Endodermal cell (in vitro differentiated cells): ENCODE data around the gene PRPF18. TPM values are rescaled to one million over a fixed set of nuclear protein-coding genes. Genes with fewer than 3 reads are reported as not detected.

ENCODE experiments used
- DNase-seq: peaks from one replicate; pipeline ENCODE4 v3.0.0-alpha.2; 2017
- H3K27ac ChIP-seq: 2 replicates; pipeline ENCODE4 v1.5.1; 2013; ENCODE audit warnings: mild to moderate bottlenecking, low read depth, low read length, moderate library complexity
- H3K27me3 ChIP-seq: 2 replicates; pipeline ENCODE4 v1.6.1; 2013; ENCODE audit warnings: mild to moderate bottlenecking, low read length, moderate library complexity; ENCODE audit not compliant: insufficient read depth, control insufficient read depth, poor library complexity, severe bottlenecking
- H3K36me3 ChIP-seq: 2 replicates; pipeline ENCODE4 v1.7.0; 2013; ENCODE audit warnings: mild to moderate bottlenecking, low read length, moderate library complexity; ENCODE audit not compliant: control insufficient read depth, insufficient read depth
- H3K4me1 ChIP-seq: one replicate; pipeline ENCODE4 v1.7.0; 2013; ENCODE audit warnings: low read length; ENCODE audit not compliant: control insufficient read depth, insufficient read depth
- H3K4me3 ChIP-seq: 2 replicates; pipeline ENCODE4 v1.5.1; 2013; ENCODE audit warnings: mild to moderate bottlenecking, low read length, moderate library complexity
- H3K9ac ChIP-seq: 2 replicates; pipeline ENCODE4 v1.6.1; 2013; ENCODE audit warnings: mild to moderate bottlenecking, low read length, moderate library complexity; ENCODE audit not compliant: poor library complexity, severe bottlenecking; ENCODE audit errors: extremely low read depth
- H3K9me3 ChIP-seq: 2 replicates; pipeline ENCODE4 v1.6.1; 2013; ENCODE audit warnings: mild to moderate bottlenecking, low read length, moderate library complexity; ENCODE audit not compliant: control insufficient read depth
- H3K27ac Mint-ChIP-seq: 2 replicates; pipeline ENCODE4 v1.8.0; 2020; ENCODE audit warnings: mixed read lengths
- H3K27me3 Mint-ChIP-seq: 2 replicates; pipeline ENCODE4 v1.8.0; 2021; ENCODE audit warnings: mild to moderate bottlenecking, mixed read lengths; ENCODE audit not compliant: insufficient read depth
- H3K36me3 Mint-ChIP-seq: 2 replicates; pipeline ENCODE4 v1.8.0; 2020; ENCODE audit warnings: low read depth, mixed read lengths
- H3K4me1 Mint-ChIP-seq: 2 replicates; pipeline ENCODE4 v1.8.0; 2020; ENCODE audit warnings: mixed read lengths
- H3K4me3 Mint-ChIP-seq: 2 replicates; pipeline ENCODE4 v1.8.0; 2020; ENCODE audit warnings: mild to moderate bottlenecking, moderate library complexity, mixed read lengths
- H3K9me3 Mint-ChIP-seq: 2 replicates; pipeline ENCODE4 v1.8.0; 2020; ENCODE audit warnings: mild to moderate bottlenecking, mixed read lengths
- CTCF ChIP-seq: fragments of 200-600 bp; sonication (generic); conservative IDR thresholded peaks from 2 replicates; pipeline ENCODE4 v1.5.0; 2021; ENCODE audit warnings: antibody characterized with exemption, mild to moderate bottlenecking
- WGBS, 2 experiments: methylation state at CpG; one replicate each; pipeline versions ENCODE4 v1.1.5 to v1.1.7; 2013; ENCODE audit warnings: missing lambda C conversion rate in 2 of 2, mixed read lengths in 1 of 2; ENCODE audit not compliant: insufficient coverage in 1 of 2, insufficient read length in 1 of 2; 5-methylcytosine and 5-hydroxymethylcytosine counted together
- total RNA-seq, 2 donors: library from RNA; stranded (reverse); fragmentation: NEBNext Ultra II Directional in 1 of 2; extraction: Animal tissue kit (Norgen Biotek cat#: 25700) in 1 of 2; gene quantifications; 2 replicates in 1 of 2; 3 replicates in 1 of 2; pipeline ENCODE4 v1.2.1, GENCODE V29; 2021

Gene PRPF18
- total RNA-seq, 2 donors from 2014 or later: 19.1 to 20.4 TPM

- peaks cover 20% of the 10 kb centered on the region for H3K9me3 ChIP-seq
- H3K4me3 ChIP-seq: no peak overlapping the region
- no peak for DNase-seq
- no peaks in the 10 kb centered on the region for H3K36me3 ChIP-seq
- H3K27me3 ChIP-seq: no peaks in the 10 kb centered on the region
- H3K27ac ChIP-seq: no peak overlapping the region
- H3K9ac ChIP-seq: no peak overlapping the region
- Mint-ChIP-seq H3K4me1 (no peaks in the 10 kb centered on the region), H3K4me3 (no peak overlapping the region), H3K9me3 (peaks cover 35% of the 10 kb centered on the region), H3K27me3 (peaks cover 9% of the 10 kb centered on the region), H3K27ac (no peak overlapping the region), H3K36me3 (no peaks in the 10 kb centered on the region)
- no peaks in the 10 kb centered on the region for H3K4me1 ChIP-seq
- no peak for TF ChIP-seq CTCF
Observed at GRCh38 chr10:13560597-13560996, 26.2 kb upstream of the PRPF18 start.

GRCh38 chr10:13563481-13564445 lies 23.0 kb upstream of the PRPF18 start:
- no peaks in the 10 kb centered on the region for H3K4me1 Mint-ChIP-seq
- no peak overlapping the region for H3K4me3 Mint-ChIP-seq
- no peak for TF ChIP-seq CTCF
- Histone ChIP-seq H3K27me3 (no peaks in the 10 kb centered on the region), H3K27ac (no peak overlapping the region), H3K9ac (no peak overlapping the region), H3K4me1 (no peaks in the 10 kb centered on the region), H3K9me3 (peaks cover 20% of the 10 kb centered on the region), H3K4me3 (no peak overlapping the region), H3K36me3 (no peaks in the 10 kb centered on the region)
- peaks cover 10% of the 10 kb centered on the region for H3K27me3 Mint-ChIP-seq
- H3K9me3 Mint-ChIP-seq: peaks cover 31% of the 10 kb centered on the region
- DNase-seq: no peak
- H3K36me3 Mint-ChIP-seq: no peaks in the 10 kb centered on the region
- H3K27ac Mint-ChIP-seq: no peak overlapping the region
- WGBS, 2 experiments: 91 to 94% methylated on average over 9 to 11 of the region's 11 CpGs

- peaks cover 20% of the 10 kb centered on the region for H3K9me3 ChIP-seq
- peaks cover 11% of the 10 kb centered on the region for H3K27me3 Mint-ChIP-seq
- 58 to 72% methylated on average over 2 to 3 of the region's 3 CpGs for WGBS, 2 experiments
Observed at GRCh38 chr10:13564576-13564975, 22.2 kb upstream of the PRPF18 start.

More at GRCh38 chr10:13564576-13564975, 22.2 kb upstream of the PRPF18 start:
- TF ChIP-seq CTCF: no peak
- no peaks in the 10 kb centered on the region for H3K4me1 ChIP-seq
- H3K9ac ChIP-seq: no peak overlapping the region
- no peak overlapping the region for H3K27ac Mint-ChIP-seq
- H3K36me3 Mint-ChIP-seq: no peaks in the 10 kb centered on the region
- no peak overlapping the region for H3K27ac ChIP-seq
- H3K27me3 ChIP-seq: no peaks in the 10 kb centered on the region
- no peaks in the 10 kb centered on the region for H3K36me3 ChIP-seq
- no peak for DNase-seq
- peaks cover 31% of the 10 kb centered on the region for H3K9me3 Mint-ChIP-seq
- H3K4me1 Mint-ChIP-seq: no peaks in the 10 kb centered on the region
- no peak overlapping the region for H3K4me3 Mint-ChIP-seq
- H3K4me3 ChIP-seq: no peak overlapping the region
